ENCODE results near the gene EDIL3. TPM values are rescaled to one million over a fixed set of nuclear protein-coding genes. Genes with fewer than 3 reads are reported as not detected.

EDIL3 gene
- total and polyA plus RNA-seq, 2 of the 13 experiments (the other 11 are each of a cell fraction or from before 2014, with no cell fraction given): 0.01 TPM; not detected in 1

GRCh38 chr5:84063041-84063440, 321.6 kb downstream of the EDIL3 start:
- no peak for FAIRE-seq
- ChIA-PET POLR2A (no interaction called here), CTCF (ENCODE audit: low intra/inter-chr PET ratio, low total read pairs) (no interaction called here)
- DNase-seq (ENCODE audit: low spot score): no peak
- no peak overlapping the region for H3K4me2 ChIP-seq (ENCODE audit: low read depth, low read length)
- no peaks in the 10 kb centered on the region for H3K4me1 ChIP-seq (ENCODE audit: insufficient read depth, low read length)
- H3K27ac ChIP-seq (ENCODE audit: extremely low read length, insufficient read depth, low read length): no peak overlapping the region
- H3K79me2 ChIP-seq (ENCODE audit: insufficient read depth, low read length): no peaks in the 10 kb centered on the region
- intact Hi-C loops (cut with micrococcal nuclease; ENCODE audit: unreplicated experiment): no loop called here
- H3K9ac ChIP-seq (ENCODE audit: insufficient read depth, low read depth, low read length): no peak overlapping the region
- TF ChIP-seq ARNT2 (CRISPR knock-in tag; IDR thresholded peaks at IDR 0.05; ENCODE audit: low read depth): no peak
- TF ChIP-seq ZNF232 (CRISPR knock-in tag; IDR thresholded peaks at IDR 0.05; ENCODE audit: borderline replicate concordance): no peak
- no peak for TF ChIP-seq ZNF446 (CRISPR knock-in tag; IDR thresholded peaks at IDR 0.05)
- no peaks in the 10 kb centered on the region for H3K36me3 ChIP-seq (replicated peaks in 1 of 2; ENCODE audit: control insufficient read depth in 1 of 2, insufficient read depth in 2 of 2, low read length in 2 of 2)
- ATAC-seq: no peak
- H3K9me3 ChIP-seq (ENCODE audit: low read length): no peaks in the 10 kb centered on the region
- H3K4me3 ChIP-seq (replicated peaks in 1 of 3; ENCODE audit: insufficient read depth in 1 of 3, low read depth in 2 of 3, low read length in 3 of 3): no peak overlapping the region
- H3K27me3 ChIP-seq (ENCODE audit: control insufficient read depth in 1 of 2, insufficient read depth in 2 of 2, low read length in 2 of 2): no peaks in the 10 kb centered on the region
- 0% methylated on average over 1 of the region's 1 CpG for WGBS (ENCODE audit: low lambda C conversion rate)
- no peak overlapping the region for H2AFZ ChIP-seq (ENCODE audit: low read length)
- BruUV-seq (replicated peaks): no TSS peak
- H4K20me1 ChIP-seq (ENCODE audit: insufficient read depth, low read length): no peaks in the 10 kb centered on the region
- in situ Hi-C loops (cut with HindIII; ENCODE audit: extremely low pct_ligation_motif_present, low pct_unique_long_range_greater_than_20kb): no loop called here

- DNase-seq (ENCODE audit: low spot score) (no peak), ATAC-seq (no peak), FAIRE-seq (no peak)
- intact Hi-C loops (cut with micrococcal nuclease; ENCODE audit: unreplicated experiment): no loop called here
- H3K9me3 ChIP-seq (ENCODE audit: low read length): no peaks in the 10 kb centered on the region
- H3K27ac ChIP-seq (ENCODE audit: extremely low read length, insufficient read depth, low read length): no peak overlapping the region
- H3K79me2 ChIP-seq (ENCODE audit: insufficient read depth, low read length): no peaks in the 10 kb centered on the region
- H3K36me3 ChIP-seq (replicated peaks in 1 of 2; ENCODE audit: control insufficient read depth in 1 of 2, insufficient read depth in 2 of 2, low read length in 2 of 2): no peaks in the 10 kb centered on the region
- H3K4me3 ChIP-seq (replicated peaks in 1 of 3; ENCODE audit: insufficient read depth in 1 of 3, low read depth in 2 of 3, low read length in 3 of 3): no peak overlapping the region
- in situ Hi-C loops (cut with HindIII; ENCODE audit: extremely low pct_ligation_motif_present, low pct_unique_long_range_greater_than_20kb): no loop called here
- ChIA-PET POLR2A (no interaction called here), CTCF (ENCODE audit: low intra/inter-chr PET ratio, low total read pairs) (no interaction called here)
- H3K4me2 ChIP-seq (ENCODE audit: low read depth, low read length): no peak overlapping the region
- BruUV-seq (replicated peaks): no TSS peak
- H2AFZ ChIP-seq (ENCODE audit: low read length): no peak overlapping the region
- no peaks in the 10 kb centered on the region for H3K4me1 ChIP-seq (ENCODE audit: insufficient read depth, low read length)
- no peak for TF ChIP-seq RNF2 (conservative IDR thresholded peaks at IDR 0.05; ENCODE audit: low read depth)
- no peak for TF ChIP-seq ZMYM4 (CRISPR knock-in tag; IDR thresholded peaks at IDR 0.05)
- TF ChIP-seq FOXC1 (CRISPR knock-in tag; IDR thresholded peaks at IDR 0.05; ENCODE audit: borderline replicate concordance): no peak
- no peak for TF ChIP-seq MEIS1 (CRISPR knock-in tag; IDR thresholded peaks at IDR 0.05; ENCODE audit: borderline replicate concordance)
- TF ChIP-seq ZNF709 (CRISPR knock-in tag; IDR thresholded peaks at IDR 0.05): no peak
- TF ChIP-seq RARA (CRISPR knock-in tag; IDR thresholded peaks at IDR 0.05): no peak
- TF ChIP-seq ZNF570 (CRISPR knock-in tag; IDR thresholded peaks at IDR 0.05; ENCODE audit: borderline replicate concordance): no peak
- no peak for TF ChIP-seq ZNF577 (CRISPR knock-in tag; IDR thresholded peaks at IDR 0.05; ENCODE audit: borderline replicate concordance, low read depth)
- TF ChIP-seq PCBP1 (IDR thresholded peaks at IDR 0.05; ENCODE audit: borderline replicate concordance, low read depth, low read length): no peak
- no peak for TF ChIP-seq SMAD1 (CRISPR knock-in tag; IDR thresholded peaks at IDR 0.05; ENCODE audit: borderline replicate concordance, low read depth)
- no peak for TF ChIP-seq PITX1 (CRISPR knock-in tag; IDR thresholded peaks at IDR 0.05)
- no peak for TF ChIP-seq LBX2 (CRISPR knock-in tag; IDR thresholded peaks at IDR 0.05; ENCODE audit: borderline replicate concordance)
- no peak for TF ChIP-seq ZNF317 (CRISPR knock-in tag; IDR thresholded peaks at IDR 0.05)
- H3K27me3 ChIP-seq (ENCODE audit: control insufficient read depth in 1 of 2, insufficient read depth in 2 of 2, low read length in 2 of 2): no peaks in the 10 kb centered on the region
- H4K20me1 ChIP-seq (ENCODE audit: insufficient read depth, low read length): no peaks in the 10 kb centered on the region
- H3K9ac ChIP-seq (ENCODE audit: insufficient read depth, low read depth, low read length): no peak overlapping the region
- WGBS (ENCODE audit: low lambda C conversion rate): 0% methylated on average over 2 of the region's 2 CpGs
Observed at GRCh38 chr5:84059672-84060071, 325.0 kb downstream of the EDIL3 start.

Data from HepG2 (cell line).